Measurements from ENCODE around the gene NECTIN3.

DNA sequence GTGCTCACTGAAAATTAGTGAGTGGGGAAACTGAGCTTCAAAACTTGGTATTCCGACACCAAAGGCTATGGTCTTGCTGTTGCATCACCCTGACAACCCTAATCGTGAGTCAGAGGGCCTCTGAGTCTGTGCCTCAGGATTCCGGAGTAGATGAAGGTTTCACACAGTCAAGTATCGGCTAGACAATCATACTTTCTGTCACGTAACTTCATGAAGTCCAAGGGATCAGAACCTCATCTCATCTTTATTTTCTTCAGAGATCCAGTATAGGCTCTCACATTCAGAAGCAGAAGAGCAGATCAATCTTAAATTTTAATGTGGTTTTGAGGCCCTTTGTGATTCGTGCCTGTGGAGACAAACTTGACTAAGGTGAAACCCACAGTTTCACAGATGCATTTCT, 26.1 kb upstream of the NECTIN3 start:
- TF ChIP-seq, protein P1, sequence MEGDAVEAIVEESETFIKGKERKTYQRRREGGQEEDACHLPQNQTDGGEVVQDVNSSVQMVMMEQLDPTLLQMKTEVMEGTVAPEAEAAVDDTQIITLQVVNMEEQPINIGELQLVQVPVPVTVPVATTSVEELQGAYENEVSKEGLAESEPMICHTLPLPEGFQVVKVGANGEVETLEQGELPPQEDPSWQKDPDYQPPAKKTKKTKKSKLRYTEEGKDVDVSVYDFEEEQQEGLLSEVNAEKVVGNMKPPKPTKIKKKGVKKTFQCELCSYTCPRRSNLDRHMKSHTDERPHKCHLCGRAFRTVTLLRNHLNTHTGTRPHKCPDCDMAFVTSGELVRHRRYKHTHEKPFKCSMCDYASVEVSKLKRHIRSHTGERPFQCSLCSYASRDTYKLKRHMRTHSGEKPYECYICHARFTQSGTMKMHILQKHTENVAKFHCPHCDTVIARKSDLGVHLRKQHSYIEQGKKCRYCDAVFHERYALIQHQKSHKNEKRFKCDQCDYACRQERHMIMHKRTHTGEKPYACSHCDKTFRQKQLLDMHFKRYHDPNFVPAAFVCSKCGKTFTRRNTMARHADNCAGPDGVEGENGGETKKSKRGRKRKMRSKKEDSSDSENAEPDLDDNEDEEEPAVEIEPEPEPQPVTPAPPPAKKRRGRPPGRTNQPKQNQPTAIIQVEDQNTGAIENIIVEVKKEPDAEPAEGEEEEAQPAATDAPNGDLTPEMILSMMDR (IDR thresholded peaks at IDR 0.05) = no peak
- TF ChIP-seq POLR2A (IDR thresholded peaks at IDR 0.05) = no peak

All from heart left ventricle (tissue), 13 donors.